Stimulated activated CD4-positive, alpha-beta T cell treated with anti-CD3 and anti-CD28 coated beads, TNF-alpha, amount 100 ng/mL, for 48 hours (primary cell): Measurements from ENCODE around the gene SNRPB2.

ENCODE experiments used
- DNase-seq, 3 donors: peaks; one replicate each; pipeline ENCODE4 v3.0.0-alpha.2; 2020; ENCODE audit warnings: low read depth in 3 of 3

SNRPB2 gene

GRCh38 chr20:16729565-16730460, at the start of gene SNRPB2:
Gene SNRPB2, plus strand, starts transcription at chr20:16730026. Its CDS starts 1,677 bp downstream, at chr20:16731703.
- peak; percentile 79 to 84 (median 80) for DNase-seq

- no peak for DNase-seq
Measured at GRCh38 chr20:16684416-16684815, 45.4 kb upstream of the SNRPB2 start.

GRCh38 chr20:16689906-16690305, 39.9 kb upstream of the SNRPB2 start:
- no peak for DNase-seq

GRCh38 chr20:16691381-16691780, 38.4 kb upstream of the SNRPB2 start:
- DNase-seq = no peak

- DNase-seq = no peak
Measured at GRCh38 chr20:16692009-16692408, 37.8 kb upstream of the SNRPB2 start.

GRCh38 chr20:16692442-16692841, 37.4 kb upstream of the SNRPB2 start:
- no peak for DNase-seq

GRCh38 chr20:16693278-16693677, 36.5 kb upstream of the SNRPB2 start:
- DNase-seq = no peak

GRCh38 chr20:16694161-16694560, 35.7 kb upstream of the SNRPB2 start:
- DNase-seq = no peak

- DNase-seq = no peak
Measured at GRCh38 chr20:16695628-16696027, 34.2 kb upstream of the SNRPB2 start.

- DNase-seq = no peak
Measured at GRCh38 chr20:16699293-16699692, 30.5 kb upstream of the SNRPB2 start.

- no peak for DNase-seq
Measured at GRCh38 chr20:16701296-16701695, 28.5 kb upstream of the SNRPB2 start.

GRCh38 chr20:16703570-16703969, 26.3 kb upstream of the SNRPB2 start:
- no peak for DNase-seq

- DNase-seq = no peak
Measured at GRCh38 chr20:16707674-16708073, 22.2 kb upstream of the SNRPB2 start.

- DNase-seq = no peak
Measured at GRCh38 chr20:16708602-16709001, 21.2 kb upstream of the SNRPB2 start.

- no peak for DNase-seq
Measured at GRCh38 chr20:16709017-16709416, 20.8 kb upstream of the SNRPB2 start.

GRCh38 chr20:16710781-16711180, 19.0 kb upstream of the SNRPB2 start:
- no peak for DNase-seq

GRCh38 chr20:16711661-16712258, 18.1 kb upstream of the SNRPB2 start:
- no peak for DNase-seq

GRCh38 chr20:16712511-16712947, 17.3 kb upstream of the SNRPB2 start:
- DNase-seq = no peak

- no peak for DNase-seq
Measured at GRCh38 chr20:16713066-16713465, 16.8 kb upstream of the SNRPB2 start.

- no peak for DNase-seq
Measured at GRCh38 chr20:16714242-16714641, 15.6 kb upstream of the SNRPB2 start.

GRCh38 chr20:16714751-16715150, 15.1 kb upstream of the SNRPB2 start:
- DNase-seq = no peak

GRCh38 chr20:16719421-16719820, 10.4 kb upstream of the SNRPB2 start:
- no peak for DNase-seq

- DNase-seq = no peak
Measured at GRCh38 chr20:16729080-16729479, 746 bp upstream of the SNRPB2 start.
